HepG2 (cell line): Measurements from ENCODE around the gene RABGAP1L.

ENCODE experiments used
- CENPX ChIP-seq: sonication (generic); formaldehyde crosslinking; IDR thresholded peaks from 2 replicates; pipeline ENCODE4 v1.9.0; 2021; ENCODE audit warnings: mild to moderate bottlenecking, missing genetic modification reagents, moderate library complexity
- FOXJ3 ChIP-seq: sonication (generic); formaldehyde crosslinking; IDR thresholded peaks from 2 replicates; pipeline ENCODE4 v1.4.0; 2020; ENCODE audit warnings: missing genetic modification reagents, mild to moderate bottlenecking, borderline replicate concordance
- KDM2A ChIP-seq: sonication (generic); formaldehyde crosslinking; IDR thresholded peaks from 2 replicates; pipeline ENCODE4 v1.4.0; 2020; ENCODE audit warnings: low read depth, missing genetic modification reagents, borderline replicate concordance
- NR1H2 ChIP-seq: sonication (generic); formaldehyde crosslinking; IDR thresholded peaks from 2 replicates; pipeline ENCODE4 v1.8.1; 2022; ENCODE audit warnings: low read depth, missing genetic modification reagents, borderline replicate concordance
- XBP1 ChIP-seq: sonication (generic); formaldehyde crosslinking; IDR thresholded peaks from 2 replicates; pipeline ENCODE4 v1.5.0; 2020; ENCODE audit warnings: missing genetic modification reagents
- ZFP36 ChIP-seq: fragments of 150-350 bp; IDR thresholded peaks from 2 replicates; pipeline ENCODE4 v1.6.1; 2018; ENCODE audit warnings: borderline replicate concordance, low read length, low read depth; ENCODE audit not compliant: partially characterized antibody

- TF ChIP-seq CENPX, result no peak
- no peak for TF ChIP-seq ZFP36
- TF ChIP-seq FOXJ3 (CRISPR knock-in tag), result no peak
- TF ChIP-seq KDM2A (CRISPR knock-in tag), result no peak
- TF ChIP-seq XBP1 (CRISPR knock-in tag), result no peak
- TF ChIP-seq NR1H2 (CRISPR knock-in tag), result no peak
Observed at GRCh38 chr1:174829990-174830389, 670.7 kb downstream of the RABGAP1L start.
